ENCODE results near the gene DAP3.

DAP3 gene

DNA sequence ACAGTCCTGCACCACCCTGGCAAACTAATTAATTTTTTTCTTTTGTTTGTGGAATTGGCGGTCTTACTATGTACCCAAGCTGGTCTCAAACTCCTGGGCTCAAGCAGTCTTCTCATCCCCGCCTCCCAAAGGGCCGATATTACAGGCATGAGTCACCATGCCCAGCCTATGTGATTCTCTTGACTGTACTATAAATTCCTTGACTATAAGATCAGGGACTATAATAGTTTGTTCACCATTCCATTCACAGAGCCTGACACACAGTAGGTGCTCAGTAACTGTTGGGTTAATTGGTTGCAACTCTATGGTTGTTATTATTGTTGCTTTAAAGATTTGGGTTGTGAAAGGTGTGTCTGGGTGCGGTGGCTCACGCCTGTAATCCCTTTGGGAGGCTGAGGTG lies 17.2 kb downstream of the DAP3 start:
- TF ChIP-seq GATA3 (IDR thresholded peaks at IDR 0.05; ENCODE audit: low read depth, low read length): no peak
- TF ChIP-seq GATA2 (IDR thresholded peaks at IDR 0.05; ENCODE audit: low read depth, low read length): no peak

DNA sequence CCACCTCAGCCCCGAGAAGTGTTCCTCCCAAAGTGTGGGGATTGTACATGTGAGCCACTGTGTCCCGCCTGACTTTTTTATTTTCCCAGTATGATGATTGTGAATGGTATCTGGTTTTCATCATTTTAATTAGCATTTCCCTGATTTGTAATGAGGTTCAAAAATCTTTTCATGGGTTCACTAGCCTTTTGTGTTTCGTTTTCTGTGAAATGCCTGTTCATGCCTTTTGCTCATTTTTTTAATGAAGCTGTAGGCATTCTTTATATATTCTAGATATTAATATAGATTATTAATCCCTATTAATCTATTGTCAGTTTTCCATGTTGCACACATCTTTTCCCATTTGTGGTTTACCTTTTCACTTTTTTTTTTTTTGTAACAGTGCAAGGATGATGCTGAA lies 20.5 kb downstream of the DAP3 start:
- TF ChIP-seq GATA2 (IDR thresholded peaks at IDR 0.05; ENCODE audit: low read depth, low read length) (no peak), GATA3 (IDR thresholded peaks at IDR 0.05; ENCODE audit: low read depth, low read length) (no peak)

DNA sequence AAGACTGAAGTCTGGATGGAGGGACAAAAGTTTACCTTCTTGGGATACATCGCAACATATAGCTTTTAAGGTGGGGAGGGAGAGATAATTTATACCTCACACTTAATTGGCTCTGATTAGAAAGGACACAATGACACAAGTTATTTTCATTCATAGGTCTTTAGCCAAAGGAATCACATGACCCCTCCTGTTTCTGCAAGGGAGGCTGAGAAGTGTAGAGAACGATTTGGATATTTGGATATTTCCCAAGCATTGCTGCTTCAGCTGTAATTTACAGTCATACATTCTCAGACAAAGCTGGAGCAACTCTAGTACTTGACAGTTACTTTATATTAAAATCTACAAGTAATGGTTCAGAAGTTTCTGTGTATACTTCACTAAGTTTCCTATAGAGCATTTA lies 24.2 kb downstream of the DAP3 start:
- TF ChIP-seq GATA2 (IDR thresholded peaks at IDR 0.05; ENCODE audit: low read depth, low read length) (no peak), GATA3 (IDR thresholded peaks at IDR 0.05; ENCODE audit: low read depth, low read length) (no peak)

DNA sequence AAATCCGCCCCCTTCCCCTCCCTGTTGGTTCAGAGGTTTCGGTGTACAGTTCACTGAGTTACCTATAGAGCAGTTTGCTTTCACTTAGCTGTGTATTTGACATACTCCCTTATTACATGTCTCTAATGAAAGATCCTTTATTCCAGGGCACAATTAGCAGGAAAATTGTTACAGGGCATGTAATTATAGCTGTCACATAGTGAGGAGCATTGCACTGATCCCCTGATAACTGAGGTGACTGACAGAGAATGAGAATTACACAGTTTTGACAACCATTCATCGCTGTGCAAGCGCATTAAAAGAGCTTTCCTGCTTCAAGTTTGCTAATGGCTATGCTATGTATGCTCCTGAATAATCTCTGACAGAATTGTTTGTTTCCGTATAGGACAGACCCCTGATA lies 26.9 kb downstream of the DAP3 start:
- TF ChIP-seq GATA2 (IDR thresholded peaks at IDR 0.05; ENCODE audit: low read depth, low read length) (no peak), GATA3 (IDR thresholded peaks at IDR 0.05; ENCODE audit: low read depth, low read length) (no peak)

DNA sequence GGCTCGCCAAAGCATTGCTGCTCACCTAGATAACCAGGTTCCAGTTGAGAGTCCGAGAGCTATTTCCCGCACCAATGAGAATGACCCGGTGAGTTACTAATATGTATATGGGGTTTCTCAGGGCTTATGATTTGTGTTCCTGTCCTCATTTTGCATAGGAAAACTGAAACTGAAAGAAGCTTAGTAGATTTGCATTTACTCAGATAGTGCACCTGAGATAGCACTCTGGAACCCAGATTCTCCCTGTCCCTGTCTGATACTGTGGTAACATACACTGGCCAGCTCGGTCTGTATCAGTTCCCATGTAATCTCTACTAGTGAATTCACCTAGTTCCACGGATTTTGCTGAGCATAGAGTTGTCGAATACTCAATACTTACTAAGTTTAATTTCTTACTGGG lies 28.1 kb downstream of the DAP3 start:
- TF ChIP-seq GATA3 (IDR thresholded peaks at IDR 0.05; ENCODE audit: low read depth, low read length) (no peak), GATA2 (IDR thresholded peaks at IDR 0.05; ENCODE audit: low read depth, low read length) (no peak)

DNA sequence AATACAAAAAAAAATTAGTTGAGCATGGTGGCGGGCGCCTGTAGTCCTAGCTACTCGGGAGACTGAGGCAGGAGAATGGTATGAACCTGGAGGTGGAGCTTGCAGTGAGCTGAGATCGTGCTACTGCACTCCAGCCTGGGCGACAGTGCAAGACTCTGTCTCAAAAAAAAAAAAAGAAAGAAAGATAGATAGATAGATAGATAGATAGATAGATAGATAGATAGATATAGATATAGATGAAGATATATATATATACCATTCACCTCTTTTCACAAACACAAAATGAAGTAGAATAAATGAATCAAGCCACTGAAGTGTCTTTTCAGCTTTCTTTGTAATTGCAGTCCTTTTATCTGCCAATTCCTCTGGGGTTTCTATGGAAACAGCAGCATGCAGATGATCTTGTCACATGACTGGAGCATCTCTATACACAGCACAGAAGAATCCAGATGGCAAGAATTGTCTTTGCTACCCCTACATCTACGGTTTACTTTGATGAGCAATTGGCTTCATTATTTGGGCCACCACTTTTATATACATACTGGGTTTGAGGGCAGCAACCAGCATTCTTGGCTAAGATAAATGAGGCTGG lies 29.7 kb downstream of the DAP3 start:
- TF ChIP-seq GATA2 (IDR thresholded peaks at IDR 0.05; ENCODE audit: low read depth, low read length): 0 out of 2 replicates have a peak, but pooled peaks have one; percentile 13

DNA sequence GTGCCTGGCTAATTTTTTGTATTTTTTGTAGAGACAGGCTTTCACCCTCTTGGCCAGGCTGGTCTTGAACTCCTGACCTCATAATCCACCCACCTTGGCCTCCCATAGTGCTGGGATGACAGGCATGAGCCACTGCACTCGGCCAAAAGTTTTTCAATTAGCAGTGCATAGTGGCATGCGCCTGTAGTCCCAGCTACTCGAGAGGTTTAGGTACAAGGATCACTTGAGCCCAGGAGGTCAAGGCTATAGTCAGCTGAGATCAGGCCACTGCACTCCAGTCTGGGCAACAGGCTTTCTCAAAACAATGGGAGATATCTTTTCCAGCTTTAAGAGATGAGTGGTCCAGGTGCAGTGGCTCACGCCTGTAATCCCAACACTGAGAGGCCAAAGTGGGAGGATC lies 30.8 kb downstream of the DAP3 start:
- TF ChIP-seq GATA2 (IDR thresholded peaks at IDR 0.05; ENCODE audit: low read depth, low read length) (no peak), GATA3 (IDR thresholded peaks at IDR 0.05; ENCODE audit: low read depth, low read length) (no peak)

DNA sequence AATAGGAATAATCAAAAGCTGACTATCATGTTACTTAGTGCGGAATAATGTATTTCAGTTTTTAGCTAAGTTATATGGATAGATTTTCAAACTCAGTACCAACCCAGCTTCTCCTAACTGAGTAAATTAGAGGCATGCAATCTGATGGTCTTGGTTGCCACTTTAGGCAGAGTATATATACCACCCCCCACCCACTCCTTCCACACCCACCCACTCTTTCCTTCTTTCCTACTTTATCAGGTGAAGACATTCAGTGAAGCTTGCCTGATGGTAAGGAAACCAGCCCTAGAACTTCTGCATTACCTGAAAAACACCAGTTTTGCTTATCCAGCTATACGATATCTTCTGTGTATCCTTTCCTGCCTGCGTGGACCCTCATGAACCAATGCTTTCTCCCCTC lies 36.3 kb downstream of the DAP3 start:
- TF ChIP-seq GATA2 (IDR thresholded peaks at IDR 0.05; ENCODE audit: low read depth, low read length): no peak
- no peak for TF ChIP-seq GATA3 (IDR thresholded peaks at IDR 0.05; ENCODE audit: low read depth, low read length)

DNA sequence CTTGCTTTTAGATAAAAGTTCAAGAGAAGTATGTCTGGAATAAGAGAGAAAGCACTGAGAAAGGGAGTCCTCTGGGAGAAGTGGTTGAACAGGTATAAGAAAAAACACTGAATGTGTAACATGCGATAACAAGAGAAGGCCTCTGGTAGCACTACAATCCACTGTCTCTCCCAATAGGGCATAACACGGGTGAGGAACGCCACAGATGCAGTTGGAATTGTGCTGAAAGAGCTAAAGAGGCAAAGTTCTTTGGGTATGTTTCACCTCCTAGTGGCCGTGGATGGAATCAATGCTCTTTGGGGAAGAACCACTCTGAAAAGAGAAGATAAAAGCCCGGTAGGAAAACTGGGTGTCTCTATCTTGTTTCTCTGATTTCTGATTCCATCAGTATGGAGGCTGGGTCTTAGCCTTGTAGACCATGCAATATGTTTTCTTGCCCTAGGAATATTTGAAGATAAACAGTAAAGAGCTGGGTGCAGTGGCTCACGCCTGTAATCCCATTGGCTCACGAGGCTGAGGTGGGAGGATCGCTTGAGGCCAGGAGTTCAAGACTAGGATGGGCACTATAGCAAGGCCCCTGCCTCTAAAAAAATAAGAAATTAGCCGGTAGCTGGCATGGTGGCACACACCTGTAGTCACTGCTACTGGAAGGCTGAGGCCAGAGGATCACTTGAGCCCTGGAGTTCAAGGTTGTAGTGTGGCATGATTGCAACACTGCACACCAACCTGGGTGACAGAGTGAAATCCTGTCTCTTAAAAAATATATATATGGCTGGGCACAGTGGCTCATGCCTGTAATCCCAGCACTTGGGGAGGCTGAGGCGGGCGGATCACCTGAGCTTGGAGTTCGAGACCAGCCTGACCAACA lies 40.4 kb downstream of the DAP3 start:
- TF ChIP-seq GATA3 (IDR thresholded peaks at IDR 0.05; ENCODE audit: low read depth, low read length): no peak
- TF ChIP-seq GATA2 (IDR thresholded peaks at IDR 0.05; ENCODE audit: low read depth, low read length): no peak

DNA sequence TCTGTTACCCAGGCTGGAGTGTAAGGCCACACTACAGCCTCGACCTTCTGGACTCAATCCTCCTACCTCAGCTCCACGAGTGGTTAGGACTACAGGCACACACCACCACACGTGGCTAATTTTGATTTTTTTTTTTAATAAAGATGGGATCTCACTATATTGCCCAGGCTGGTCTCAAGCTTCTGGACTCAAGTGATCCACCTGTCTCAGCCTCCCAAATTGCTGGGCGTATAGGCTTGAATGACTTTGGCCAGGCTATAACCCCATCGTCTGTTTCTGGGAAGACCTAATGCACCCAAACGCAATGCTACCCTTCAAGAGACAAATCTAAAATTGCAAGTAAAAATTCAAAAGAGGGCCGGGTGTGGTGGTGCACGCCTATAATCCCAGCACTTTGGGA lies 52.1 kb downstream of the DAP3 start:
- TF ChIP-seq GATA3 (IDR thresholded peaks at IDR 0.05; ENCODE audit: low read depth, low read length) (no peak), GATA2 (IDR thresholded peaks at IDR 0.05; ENCODE audit: low read depth, low read length) (no peak)

DNA sequence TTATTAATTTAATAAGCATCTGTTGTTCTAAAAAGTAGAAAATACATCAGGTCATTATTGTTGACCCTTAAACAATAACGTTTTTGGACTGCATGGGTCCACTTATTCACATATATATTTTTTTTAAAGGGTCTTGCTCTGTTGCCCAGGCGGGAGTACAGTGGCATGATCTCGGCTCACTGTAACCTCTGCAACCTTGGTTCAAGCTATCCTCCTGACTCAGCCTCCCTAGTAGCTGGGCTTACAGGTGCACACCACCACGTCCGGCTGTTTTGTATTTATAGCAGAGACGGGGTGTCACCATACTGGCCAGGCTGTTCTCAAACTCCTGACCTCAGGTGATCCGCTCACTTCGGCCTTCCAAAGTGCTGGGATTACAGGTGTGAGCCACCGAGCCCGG lies 53.0 kb downstream of the DAP3 start:
- no peak for TF ChIP-seq GATA3 (IDR thresholded peaks at IDR 0.05; ENCODE audit: low read depth, low read length)
- TF ChIP-seq GATA2 (IDR thresholded peaks at IDR 0.05; ENCODE audit: low read depth, low read length): no peak

DNA sequence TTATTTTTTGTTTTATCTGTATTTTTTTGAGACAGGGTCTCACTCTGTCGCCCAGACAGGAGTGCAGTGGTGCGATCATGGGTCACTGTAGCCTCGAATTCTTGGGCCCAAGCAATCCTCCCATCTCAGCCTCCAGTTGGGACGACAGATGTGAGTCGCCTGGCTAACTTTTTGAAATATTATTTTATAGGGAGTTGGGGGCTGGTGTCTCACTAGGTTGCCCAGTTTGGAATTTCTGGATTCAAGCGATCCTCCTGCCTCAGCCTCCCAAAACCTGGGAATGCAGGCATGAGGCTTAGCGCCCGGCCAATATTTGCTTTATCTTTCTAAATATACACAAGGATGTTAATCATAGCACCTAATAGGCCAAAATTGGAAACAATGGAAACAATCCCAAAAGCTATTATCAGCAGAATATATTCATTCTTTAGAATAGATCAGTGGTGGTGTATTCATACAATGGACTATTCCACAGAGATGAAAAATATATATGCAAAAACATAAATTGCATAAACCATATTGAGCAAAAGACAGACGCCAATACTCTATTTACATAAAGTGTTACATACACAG lies 55.9 kb downstream of the DAP3 start:
- no peak for TF ChIP-seq GATA2 (IDR thresholded peaks at IDR 0.05; ENCODE audit: low read depth, low read length)
- no peak for TF ChIP-seq GATA3 (IDR thresholded peaks at IDR 0.05; ENCODE audit: low read depth, low read length)

DNA sequence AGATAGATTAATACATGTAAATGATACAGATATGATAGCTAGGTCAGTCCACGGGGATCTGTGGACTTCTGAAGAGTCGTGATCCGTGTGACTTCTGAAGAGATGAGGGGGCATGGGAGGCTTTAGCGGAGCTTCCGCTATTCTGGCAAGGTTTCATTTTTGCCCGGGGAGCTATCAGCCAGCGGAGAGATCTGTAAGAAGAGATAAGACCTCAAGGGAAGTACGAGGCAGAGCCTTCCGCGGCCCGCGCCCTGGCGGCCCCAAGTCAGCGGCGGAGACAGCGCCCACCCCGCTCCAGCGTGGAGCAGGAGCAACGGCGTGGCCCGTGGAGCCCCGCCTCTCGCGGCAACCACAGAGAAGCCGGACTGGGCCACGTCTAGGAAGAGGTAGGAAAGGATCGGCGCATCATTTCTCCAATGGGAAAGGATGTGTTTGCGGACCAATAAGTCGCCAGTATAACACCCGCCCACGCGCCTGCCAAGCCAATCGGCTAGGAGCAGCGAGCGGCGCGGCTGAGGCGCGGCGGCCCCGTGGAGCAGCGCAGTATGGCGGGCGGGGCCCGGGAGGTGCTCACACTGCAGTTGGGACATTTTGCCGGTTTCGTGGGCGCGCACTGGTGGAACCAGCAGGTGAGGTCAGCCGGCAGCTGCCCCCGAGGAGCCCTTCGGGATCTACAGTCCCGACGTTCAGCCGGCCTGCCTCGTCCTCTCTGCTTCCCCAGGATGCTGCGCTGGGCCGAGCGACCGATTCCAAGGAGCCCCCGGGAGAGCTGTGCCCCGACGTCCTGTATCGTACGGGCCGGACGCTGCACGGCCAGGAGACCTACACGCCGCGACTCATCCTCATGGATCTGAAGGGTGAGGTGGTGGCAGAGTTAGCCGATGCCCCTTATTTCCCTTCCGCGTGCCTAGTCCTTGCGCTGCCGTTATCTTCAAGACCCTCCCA lies 56.7 kb downstream of the DAP3 start:
- peak; percentile 40; the same call in 1 of the 2 replicates for TF ChIP-seq GATA3 (IDR thresholded peaks at IDR 0.05; ENCODE audit: low read depth, low read length)
- peak; percentile 91 for TF ChIP-seq GATA2 (IDR thresholded peaks at IDR 0.05; ENCODE audit: low read depth, low read length)
